Activated CD4-positive, alpha-beta T cell treated with anti-CD3 and anti-CD28 coated beads for 24 hours (primary cell): ENCODE results near the gene IL21R.

Experiments
- DNase-seq, 2 donors: peaks; one replicate each; pipeline ENCODE4 v3.0.0-alpha.2; 2020; ENCODE audit warnings: low read depth in 2 of 2

IL21R gene

DNA sequence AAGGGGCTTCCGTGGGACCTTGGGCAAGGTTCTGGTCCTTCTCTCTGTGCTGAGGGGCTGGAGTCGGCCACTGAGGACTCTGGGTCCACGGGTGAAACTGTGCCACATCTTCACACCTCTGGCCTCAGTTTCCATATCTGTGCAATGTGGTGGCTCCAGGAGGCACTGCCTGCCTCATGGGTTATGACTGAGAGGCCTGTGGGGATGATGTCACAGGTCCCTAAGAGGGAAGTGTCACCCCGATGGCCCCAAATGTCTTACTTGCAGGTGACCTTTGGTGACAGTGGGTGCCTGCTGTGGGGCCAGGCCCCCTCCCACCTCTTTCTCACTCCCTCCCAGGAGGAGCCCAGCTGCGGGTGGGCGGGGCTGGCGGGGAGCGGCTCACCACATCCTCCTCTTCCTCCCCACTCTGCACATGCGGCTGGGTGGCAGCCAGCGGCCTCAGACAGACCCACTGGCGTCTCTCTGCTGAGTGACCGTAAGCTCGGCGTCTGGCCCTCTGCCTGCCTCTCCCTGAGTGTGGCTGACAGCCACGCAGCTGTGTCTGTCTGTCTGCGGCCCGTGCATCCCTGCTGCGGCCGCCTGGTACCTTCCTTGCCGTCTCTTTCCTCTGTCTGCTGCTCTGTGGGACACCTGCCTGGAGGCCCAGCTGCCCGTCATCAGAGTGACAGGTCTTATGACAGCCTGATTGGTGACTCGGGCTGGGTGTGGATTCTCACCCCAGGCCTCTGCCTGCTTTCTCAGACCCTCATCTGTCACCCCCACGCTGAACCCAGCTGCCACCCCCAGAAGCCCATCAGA, at the start of gene IL21R:
Gene IL21R (plus strand): TSS at position 407 of the 801 bp plus-strand sequence. CDS start 27,898 bp downstream, outside the sequence.
- peak; percentile 75 to 80 for DNase-seq

- DNase-seq = no peak
Observed at GRCh38 chr16:27353853-27354252, 48.1 kb upstream of the IL21R start.

- no peak for DNase-seq
Observed at GRCh38 chr16:27355610-27356009, 46.4 kb upstream of the IL21R start.

DNA sequence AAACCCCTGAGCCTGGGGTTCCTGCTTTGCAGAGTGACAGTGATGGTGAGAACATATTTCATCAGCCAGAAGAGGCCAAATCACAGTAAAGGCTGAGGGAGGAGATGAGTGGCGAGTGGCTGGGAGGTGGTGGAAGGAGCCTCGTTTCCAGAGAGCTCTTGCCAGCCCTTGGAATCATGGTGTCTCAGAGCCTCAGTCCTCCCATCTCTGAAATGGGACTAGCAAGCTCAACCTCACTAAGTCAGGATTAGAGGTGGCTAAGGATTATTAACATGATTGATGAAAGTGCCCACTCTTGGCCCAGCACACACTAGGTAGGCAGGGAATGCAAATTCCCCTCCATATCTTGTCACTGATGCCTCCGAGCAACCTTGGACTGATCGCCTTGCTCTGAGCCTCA, 45.2 kb upstream of the IL21R start:
- DNase-seq = no peak

DNA sequence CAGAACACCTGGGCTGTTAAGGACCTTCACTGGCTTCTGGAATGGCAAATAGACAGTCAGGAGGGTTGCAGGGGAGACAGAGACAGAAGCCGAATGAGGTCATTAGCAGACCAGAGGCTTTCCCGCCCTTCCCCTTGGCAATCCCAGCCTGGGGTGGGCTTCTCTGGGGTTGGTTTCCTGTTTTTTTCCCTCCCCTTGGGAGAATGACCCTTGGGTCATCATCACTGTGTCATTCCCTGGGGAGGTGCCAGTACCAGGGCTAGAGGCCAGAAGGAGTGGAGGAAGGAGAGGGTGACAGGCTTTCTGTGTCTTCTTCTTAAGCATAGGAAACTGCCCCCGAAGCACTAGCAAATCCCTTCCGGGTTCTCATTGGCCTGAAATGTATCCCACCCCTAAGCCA, 42.9 kb upstream of the IL21R start:
- DNase-seq = no peak

GRCh38 chr16:27359615-27360014, 42.4 kb upstream of the IL21R start:
- DNase-seq = no peak

DNA sequence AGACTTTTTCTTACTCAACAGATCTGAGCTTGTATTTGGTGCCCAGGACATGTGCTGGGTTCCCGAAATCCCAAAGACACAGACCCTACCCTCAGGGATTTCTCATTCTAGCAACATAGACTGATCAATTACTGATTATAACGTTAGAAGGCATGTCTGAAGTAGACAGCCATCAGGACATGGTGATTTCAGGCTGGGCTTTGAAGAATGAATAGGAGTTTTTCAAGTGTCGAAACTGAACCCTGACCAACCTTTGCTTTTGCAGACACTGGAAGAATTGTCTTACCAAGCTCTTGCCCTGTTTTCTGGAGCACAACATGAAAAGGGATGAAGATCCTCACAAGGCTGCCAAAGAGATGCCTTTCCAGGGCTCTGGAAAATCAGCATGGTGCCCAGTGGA, 40.0 kb upstream of the IL21R start:
- no peak for DNase-seq

GRCh38 chr16:27362570-27363245, 39.3 kb upstream of the IL21R start:
- DNase-seq = no peak

- no peak for DNase-seq
Observed at GRCh38 chr16:27363246-27363632, 38.7 kb upstream of the IL21R start.

- no peak for DNase-seq
Observed at GRCh38 chr16:27363797-27364196, 38.2 kb upstream of the IL21R start.

- no peak for DNase-seq
Observed at GRCh38 chr16:27364493-27365141, 37.4 kb upstream of the IL21R start.

DNA sequence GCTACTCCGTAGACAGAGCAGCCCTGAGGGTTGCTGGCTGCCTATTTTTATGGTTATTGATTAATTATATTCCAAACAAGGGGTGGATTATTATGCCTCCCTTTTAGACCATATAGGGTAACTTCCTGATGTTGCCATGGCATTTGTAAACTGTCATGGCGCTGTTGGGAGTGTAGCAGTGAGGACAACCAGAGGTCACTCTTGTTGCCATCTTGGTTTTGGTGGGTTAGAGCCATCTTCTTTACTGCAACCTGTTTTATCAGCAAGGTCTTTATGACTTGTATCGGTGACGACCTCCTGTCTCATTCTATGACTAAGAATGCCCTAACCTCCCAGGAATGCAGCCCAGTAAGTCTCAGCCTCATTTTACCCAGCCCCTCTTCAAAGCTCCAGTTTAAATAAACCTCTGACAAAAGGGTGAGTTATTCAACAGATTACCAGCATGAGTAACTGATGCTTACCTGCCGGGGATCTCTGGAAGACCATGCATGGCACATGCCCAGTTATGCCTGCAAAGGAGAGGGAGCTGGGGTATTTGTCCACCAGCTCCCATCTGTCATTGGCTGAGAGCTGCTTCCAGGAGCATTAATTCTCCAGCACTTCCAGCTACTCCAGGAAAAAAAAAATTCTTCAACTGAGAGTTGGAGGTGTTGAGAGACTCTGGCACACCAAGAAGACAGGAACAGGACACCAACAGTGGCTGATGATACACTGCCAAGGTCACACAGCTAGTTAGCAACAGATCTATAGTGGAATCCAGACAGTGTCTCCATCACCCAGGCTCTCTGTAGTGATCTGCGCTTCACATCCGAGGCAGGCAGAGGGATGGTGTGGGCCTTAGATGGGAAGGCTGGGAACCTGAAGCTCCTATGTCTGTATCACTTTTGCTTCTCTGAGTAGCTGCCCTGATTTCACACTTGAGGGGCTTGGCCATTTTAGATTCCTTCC, 36.6 kb upstream of the IL21R start:
- no peak for DNase-seq

DNA sequence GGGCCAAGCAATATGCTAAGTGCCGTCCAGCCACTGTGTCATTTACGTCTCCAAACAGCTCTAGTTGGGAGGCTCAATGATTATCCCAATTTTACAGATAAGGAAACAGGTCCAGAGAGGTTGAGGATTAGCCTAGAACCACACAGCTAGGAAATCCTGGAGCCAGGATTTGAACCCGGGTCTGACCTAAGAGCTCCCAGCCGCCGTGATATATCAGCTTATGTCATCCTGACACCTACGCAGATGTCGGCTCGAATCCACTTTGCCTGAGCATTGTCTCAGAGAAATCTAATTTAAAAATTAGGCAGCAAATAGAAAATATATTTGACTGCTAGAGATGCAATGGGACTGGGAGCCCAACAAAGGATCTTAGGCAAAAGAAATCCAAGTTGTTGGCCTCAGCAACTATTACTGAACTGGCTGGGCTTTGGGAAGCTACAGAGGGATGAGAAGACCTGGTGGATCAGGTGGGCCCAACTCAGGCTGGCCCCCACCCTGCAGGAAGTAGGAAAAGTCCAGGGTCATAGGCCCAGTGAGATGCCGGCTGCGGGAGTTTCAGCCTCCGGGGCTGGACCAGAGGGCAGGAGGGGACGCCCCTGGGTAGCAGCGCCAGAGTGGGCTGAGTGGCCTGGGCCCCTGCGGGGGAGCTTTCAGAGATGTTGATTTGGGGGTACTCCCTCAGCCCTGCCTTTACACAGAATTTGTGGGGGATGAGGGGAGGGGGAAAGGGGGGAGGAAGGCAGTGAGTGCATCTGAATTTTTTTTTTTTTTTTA, 35.1 kb upstream of the IL21R start:
- DNase-seq = peak in 1 of 2 donors; percentile 30

- DNase-seq = peak; percentile 77 to 81
Observed at GRCh38 chr16:27367461-27368357, 34.3 kb upstream of the IL21R start.

- no peak for DNase-seq
Observed at GRCh38 chr16:27368358-27368722, 33.6 kb upstream of the IL21R start.

- DNase-seq = no peak
Observed at GRCh38 chr16:27369806-27370205, 32.2 kb upstream of the IL21R start.

DNA sequence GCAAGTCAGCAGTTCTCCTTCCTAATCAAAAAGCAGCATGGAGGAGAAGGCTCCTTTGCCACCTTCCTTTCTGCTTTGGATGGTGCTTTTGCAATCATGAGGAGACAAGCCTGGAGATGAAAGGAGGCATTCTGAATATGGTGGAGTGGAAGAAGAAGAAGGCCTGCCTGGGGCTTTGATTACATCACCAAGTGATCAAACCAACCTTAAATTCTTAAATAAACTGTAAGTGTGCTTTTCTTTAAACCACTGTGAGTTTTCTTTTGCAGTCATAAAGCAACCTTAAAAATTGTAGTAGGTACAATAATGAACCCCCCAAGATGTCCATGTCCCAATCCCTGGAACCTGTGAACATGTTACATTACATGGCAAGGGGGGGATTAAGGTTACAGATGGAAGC, 31.7 kb upstream of the IL21R start:
- DNase-seq = no peak

DNA sequence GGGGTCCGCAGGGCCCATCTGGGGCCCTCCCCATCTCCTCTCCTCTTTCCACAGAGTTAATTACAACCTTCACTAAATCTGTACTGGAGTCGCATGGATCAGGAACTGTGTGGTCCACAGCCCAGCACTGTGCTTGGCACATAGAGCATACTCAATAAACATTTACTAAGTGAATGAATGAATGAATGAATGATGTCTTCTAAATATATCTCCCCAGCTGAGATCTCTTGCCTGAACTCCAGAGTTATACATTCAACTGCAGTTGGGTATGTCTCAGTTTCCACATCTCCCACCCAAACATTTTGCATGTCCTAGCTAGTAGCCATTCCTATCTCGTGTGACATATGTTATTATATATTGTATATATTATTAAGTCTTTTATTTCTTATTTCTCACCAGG, 28.7 kb upstream of the IL21R start:
- DNase-seq = no peak

GRCh38 chr16:27374221-27374803, 27.7 kb upstream of the IL21R start:
- no peak for DNase-seq
